GM18873 (cell line): ENCODE results near the gene PPP1CA.

Source experiments
- ATAC-seq: cut with Tn5 transposase; IDR thresholded peaks from one replicate; pipeline ENCODE4 v1.9.1; 2021; ENCODE audit warnings: mild to moderate bottlenecking, moderate library complexity, moderate number of reproducible peaks; ENCODE audit not compliant: unreplicated experiment, low FRiP score

PPP1CA gene

DNA sequence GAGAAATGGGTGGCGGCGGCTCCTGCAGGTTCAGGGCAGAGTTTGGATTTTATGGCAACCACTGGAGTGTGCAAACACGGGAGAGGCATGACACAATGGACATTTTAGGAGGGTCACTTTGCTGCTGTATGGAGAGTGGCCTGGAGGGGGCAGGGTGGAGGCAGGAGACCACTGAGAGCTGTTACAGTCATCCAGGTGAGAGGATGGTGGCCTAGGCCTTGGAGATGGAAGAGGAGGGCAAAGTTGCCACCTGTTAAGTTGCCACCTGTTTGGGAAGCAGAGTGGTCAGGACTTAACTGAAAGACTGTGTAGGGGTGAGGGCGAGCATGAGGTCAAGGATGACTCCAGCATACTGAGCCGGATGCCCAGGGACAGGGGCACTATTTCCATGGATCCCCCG is 12.2 kb downstream of the PPP1CA start:
- ATAC-seq: no peak

- no peak for ATAC-seq
Observed at GRCh38 chr11:67387518-67387917, 14.1 kb downstream of the PPP1CA start.

DNA sequence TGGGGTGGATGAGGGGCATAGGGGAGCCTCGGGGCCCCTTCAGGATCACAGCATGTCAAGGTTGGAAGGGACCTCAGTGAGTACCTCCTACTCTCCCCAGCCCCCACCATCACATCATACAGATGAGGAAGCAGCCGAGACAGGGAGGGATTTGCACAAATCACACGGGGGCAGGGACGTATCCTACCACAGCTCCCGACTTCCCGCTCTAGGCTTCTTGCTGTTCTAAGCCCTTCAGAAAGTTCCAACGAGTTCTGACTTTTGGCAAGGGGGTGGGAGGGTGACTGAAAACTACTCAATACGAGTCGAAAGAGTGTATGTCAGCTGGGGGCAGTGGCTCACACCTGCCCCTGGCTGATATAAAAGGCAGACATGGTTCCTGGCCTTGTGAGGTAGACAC is 14.6 kb downstream of the PPP1CA start:
- no peak for ATAC-seq

GRCh38 chr11:67384851-67385366 is 16.7 kb downstream of the PPP1CA start:
- ATAC-seq: no peak

DNA sequence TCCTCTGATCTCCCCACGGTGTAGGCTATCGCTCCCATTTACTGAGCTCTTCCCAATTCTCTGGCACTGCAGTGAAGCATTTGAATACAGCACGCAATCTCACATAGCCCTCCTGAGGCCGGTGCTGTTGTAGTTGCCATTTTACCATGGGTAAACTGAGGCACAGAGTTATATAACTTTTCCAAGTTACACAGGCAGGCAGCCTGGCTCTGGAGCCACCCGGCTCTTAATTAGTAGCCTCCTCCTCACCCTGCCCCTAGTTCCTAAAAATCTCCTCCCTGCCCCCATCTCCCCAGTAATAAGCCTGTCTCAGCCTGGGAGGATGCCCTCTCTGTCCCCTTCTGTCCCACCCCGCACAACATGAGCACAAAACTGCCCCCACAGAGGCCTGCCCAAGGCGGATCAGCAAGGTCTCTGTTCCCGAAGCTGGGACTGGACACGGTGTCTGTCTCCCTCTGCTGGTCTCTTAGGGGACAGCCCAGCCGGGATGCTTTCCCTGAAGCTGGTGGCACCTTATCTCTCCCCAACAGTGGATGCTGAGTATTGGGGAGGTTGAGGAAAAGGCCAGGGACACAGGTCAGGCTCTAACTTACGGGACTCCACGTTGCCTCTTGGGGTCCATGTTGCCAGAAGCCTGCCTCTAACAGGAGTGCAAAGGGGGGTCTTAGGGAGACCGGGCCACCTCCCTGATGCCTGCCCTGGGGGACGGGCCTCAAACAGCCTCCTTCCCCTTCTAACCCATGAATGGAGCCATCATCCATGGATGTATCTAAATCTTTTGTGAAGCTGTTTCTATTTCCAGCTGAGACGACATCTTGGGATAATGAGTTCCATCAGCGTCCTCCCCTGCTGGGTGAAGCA is 19.2 kb downstream of the PPP1CA start:
- no peak for ATAC-seq

GRCh38 chr11:67381244-67381972 is 20.2 kb downstream of the PPP1CA start:
- ATAC-seq: no peak

DNA sequence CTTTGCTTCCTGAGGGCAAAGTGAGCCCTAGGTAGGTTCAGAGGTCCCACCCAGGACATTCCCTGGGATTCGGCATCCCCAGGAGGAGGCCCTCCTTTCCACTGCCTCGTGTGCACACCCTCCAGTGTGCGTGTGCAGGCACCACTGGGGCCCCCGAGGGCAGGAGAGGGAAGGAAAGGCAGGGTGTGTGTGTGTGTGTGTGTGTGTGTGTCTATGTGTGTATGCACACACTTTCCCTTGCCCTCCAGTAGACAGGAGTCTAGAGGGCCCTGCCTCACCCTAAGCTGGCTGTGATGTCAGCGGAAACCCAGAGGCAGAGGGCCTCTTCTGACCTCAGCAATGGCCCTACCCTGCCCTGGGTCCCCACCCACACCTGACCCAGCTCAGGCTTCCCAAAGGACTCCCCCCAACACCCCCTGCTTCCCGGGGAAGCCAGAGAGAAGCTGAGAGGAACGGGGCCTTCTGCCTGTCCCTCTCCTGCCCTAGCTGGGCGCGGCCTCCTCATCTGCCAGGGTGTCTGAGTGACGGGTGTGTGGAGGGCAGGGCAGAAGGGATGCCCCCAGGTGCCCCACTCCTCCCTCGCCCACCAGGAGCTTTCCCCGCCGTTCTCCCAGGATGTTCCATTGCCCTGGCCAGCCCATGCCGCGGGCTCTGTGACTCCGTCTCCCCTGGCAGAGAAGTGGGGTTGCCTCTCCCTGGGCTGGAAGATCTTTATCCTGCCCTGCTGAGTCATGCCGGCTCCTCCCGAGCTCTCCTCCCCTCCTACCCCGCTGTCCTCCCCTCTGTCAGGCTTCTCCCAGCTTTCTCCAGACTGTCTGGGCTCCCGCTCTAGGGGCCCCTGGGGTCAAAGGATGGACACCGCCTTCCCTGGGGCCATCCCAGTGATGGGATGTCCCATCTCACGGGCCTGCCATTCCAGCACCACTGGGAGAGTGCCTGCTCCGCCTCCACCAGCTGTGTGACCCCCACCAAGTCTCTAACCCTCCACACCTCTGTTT is 22.3 kb downstream of the PPP1CA start:
- no peak for ATAC-seq

GRCh38 chr11:67378544-67378943 is 23.1 kb downstream of the PPP1CA start:
- ATAC-seq: no peak

- ATAC-seq: no peak
Observed at GRCh38 chr11:67376873-67377808, 24.5 kb downstream of the PPP1CA start.

GRCh38 chr11:67376063-67376820 is 25.4 kb downstream of the PPP1CA start:
- ATAC-seq: no peak

DNA sequence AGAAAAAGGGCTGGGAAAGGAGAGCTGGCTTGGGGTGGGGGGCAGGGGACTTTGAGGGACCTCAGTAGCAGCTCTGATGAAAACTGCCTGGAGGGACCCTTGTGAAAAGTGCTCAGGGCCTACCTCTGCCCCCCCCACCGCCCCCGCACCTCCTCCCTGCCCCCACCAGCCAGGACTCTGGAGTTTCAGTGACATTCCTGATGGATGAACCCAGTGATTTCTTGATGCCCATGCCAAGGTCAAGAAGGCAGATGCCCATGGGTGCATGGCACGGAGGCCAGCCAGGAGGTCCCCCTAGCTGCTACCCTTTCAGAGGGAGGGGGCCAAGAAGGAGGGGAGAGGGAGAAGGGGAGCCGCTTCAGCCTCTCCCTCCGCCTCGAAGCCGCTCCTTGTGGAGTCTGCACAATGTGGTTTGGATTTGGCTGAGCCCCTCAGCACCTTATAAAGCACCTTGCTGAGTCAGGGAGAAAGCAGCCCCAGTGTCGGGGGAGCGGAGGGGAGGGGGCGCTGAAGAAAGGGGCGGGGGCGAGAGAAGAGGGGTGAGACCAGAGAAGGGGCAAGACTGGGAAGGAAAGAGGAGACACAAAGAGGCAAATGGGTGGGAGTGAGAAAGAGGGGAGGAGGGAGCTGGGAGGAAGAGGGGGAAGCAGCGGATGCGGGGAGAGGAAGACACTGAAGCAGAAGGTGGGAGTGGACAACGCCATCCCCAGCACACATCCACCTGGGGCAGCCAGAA is 26.2 kb downstream of the PPP1CA start:
- no peak for ATAC-seq

- no peak for ATAC-seq
Observed at GRCh38 chr11:67374571-67375281, 26.9 kb downstream of the PPP1CA start.

DNA sequence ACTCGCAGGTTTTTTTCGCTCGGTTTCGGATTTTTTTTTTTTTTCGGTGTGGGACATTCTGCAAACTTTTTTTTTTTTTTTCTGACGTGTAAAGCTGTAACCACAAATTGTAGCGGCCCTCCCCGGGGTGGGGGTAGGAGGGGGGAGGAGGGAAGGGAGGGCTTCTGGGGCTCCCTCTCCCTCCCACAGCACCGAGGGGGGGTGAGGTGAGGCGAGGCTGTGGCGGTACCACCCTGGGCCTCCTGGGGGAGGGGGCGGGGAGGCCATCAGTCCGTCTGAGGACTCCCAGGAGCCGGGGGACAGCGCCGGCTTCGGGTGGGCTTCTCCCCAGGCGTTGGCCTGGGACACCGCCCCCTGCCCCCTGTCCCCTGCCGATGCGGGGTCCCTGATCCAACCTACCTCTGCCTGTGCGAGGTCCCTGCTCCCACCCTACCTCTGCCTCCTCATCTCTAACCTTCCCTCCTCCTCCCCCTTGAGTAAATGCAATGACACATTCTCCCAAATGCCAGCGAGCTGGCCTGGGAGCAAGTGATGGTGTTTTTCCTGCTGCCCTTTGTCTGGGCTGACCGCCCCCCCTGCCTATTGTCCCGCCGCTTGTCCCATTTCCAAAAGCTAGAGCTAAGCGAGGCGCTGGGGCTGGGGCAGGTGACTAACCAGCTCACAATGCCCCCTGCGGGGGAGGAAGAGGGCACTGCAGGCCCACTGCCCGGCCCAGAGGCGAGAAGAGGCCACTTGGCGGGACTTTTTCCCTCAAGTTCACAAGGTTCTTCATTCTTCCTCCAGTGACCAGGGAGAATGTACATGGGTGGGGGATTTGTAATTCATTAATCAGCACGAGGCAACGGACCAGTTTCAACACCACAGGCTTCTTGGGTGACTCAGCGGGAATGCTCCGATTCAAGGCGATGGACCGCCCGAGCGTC is 27.7 kb downstream of the PPP1CA start:
- ATAC-seq: no peak

- ATAC-seq: no peak
Observed at GRCh38 chr11:67372993-67373647, 28.5 kb downstream of the PPP1CA start, which contains the start of gene CLCF1. TSS of gene CLCF1 (minus strand) at chr11:67373598. CDS start at chr11:67373539, 59 bp downstream.

DNA sequence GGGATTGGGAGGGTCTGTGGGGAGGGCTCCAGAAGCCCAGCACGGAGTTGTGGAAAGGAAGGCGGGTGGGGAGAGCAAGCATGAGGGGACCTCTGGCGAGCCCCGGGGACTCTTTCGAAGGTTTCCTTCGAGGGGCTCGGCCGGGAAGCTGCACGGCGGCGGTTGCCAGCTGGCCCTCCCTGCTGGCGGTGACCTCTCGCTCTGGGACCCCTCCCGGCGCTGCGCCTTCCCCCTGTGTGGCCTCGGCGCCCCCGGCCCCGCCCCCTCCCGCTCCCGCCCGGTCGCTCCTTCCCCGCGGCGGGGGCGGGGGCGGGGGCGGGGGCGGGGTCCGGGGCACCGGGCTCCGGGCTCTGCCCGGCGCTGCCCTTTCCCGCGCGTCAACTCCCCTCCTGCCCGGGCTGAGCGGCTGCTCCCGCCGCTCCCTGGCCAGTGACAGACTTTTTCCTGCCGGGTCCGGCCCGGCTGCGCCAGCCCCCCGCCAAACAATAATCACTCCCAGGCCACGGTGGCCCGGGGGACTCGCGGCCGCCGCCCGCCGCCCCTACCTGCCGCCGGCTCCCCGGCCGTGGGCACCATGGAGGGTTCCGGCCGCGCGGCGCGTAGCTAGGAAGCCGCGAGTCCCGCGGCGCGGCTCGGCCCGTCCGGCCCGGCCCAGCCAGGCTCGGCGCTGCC is 29.2 kb downstream of the PPP1CA start:
- ATAC-seq: no peak
